Kasumi-1 (cell line): Measurements from ENCODE around the gene MTFMT.
"Not testable (repeated sequence)": the region's sequence is repeated elsewhere in the genome, so short reads cannot be mapped to it uniquely, and the experiment has no call there.

Source experiments
- DNase-seq, 2 experiments: peaks; one replicate each; lab custom pipeline; 2025; lab: John Stamatoyannopoulos, UW

MTFMT gene

DNA sequence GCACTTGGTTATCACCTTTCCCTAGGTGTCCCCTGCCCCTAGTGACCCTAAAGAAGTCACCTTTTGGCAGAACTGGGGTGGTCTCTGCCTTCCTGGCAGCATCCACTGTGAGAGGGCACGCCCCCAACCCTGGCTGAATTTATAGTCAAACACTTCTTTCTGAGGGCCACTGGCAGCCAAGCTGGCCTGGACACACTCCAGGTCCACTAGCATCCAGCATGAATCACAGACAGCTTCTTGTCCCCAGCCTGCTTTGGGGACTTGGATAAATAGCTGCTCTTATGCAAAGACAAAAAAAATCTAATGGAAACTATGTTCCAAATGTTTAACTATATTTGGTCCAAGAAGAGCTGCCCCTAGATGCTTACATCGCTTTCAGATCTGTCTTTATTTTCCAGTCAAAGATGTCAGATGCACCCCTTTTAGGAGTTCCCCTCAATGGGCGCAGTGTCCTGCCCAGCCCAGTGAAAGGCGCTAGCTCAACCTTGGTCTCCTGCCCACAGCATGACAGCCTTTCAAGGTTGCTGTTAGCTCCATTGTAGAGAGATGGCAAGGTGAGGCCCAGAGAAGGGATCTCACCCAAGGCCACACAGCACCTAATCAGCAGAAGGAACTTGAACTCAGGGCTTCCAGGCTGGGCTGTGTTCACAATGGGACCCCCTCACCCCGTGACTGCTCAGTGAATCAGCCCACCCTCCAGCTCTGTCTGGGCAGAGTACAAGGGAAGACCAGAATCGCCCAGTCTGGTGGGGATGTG is 31.4 kb upstream of the MTFMT start:
- DNase-seq = no peak

DNA sequence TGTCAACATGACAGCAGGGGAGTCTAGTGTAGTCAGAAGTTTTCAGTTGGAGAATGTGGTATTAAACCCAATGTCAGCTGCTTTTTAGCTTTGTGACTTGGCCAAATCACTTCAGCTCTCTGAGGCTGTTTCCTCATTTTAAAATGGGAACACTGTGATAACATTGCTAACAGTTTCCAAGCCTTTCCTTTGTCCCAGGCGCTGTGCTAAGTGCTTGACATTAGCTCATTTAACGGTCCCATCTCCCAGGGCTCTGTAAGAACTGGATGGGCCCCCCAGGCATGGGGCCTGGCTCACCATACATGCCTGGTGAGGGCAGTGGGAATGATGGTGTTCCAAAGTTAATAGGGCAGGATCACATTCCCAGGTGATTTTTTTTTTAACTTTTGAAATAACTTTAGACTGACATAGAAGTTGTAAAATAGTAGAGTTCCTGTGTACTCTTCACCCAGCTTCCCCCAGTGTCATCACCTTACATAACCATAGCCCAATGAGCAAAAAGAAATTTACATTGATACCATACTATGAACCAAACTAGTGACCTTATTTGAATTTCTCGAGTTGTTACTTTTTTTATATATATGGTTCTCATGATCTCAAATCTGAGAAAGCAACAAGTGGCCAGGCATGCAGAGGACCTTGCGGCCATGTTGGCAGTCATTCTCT is 30.6 kb upstream of the MTFMT start:
- DNase-seq = no peak

DNA sequence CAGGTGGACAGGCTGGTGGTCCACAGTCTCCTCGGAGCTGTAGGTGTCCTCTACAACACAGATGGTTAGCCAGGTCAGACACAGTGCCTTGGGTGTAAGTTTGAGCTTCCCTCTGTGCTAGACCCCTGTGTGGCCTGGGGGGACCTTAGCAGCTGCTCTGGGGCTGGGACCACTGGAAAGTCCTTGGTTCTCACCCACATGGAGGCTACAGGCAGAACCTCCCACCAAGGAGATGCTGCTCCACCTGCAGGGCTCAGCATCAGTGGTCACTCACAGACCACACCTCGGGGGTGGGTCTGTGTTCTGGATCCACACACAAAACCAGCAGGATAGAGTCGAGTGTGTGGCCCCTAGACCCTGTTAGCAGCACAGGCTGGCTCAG is 29.9 kb upstream of the MTFMT start:
- DNase-seq = no peak

GRCh38 chr15:65058394-65059368 is 29.2 kb upstream of the MTFMT start:
- DNase-seq = no peak

DNA sequence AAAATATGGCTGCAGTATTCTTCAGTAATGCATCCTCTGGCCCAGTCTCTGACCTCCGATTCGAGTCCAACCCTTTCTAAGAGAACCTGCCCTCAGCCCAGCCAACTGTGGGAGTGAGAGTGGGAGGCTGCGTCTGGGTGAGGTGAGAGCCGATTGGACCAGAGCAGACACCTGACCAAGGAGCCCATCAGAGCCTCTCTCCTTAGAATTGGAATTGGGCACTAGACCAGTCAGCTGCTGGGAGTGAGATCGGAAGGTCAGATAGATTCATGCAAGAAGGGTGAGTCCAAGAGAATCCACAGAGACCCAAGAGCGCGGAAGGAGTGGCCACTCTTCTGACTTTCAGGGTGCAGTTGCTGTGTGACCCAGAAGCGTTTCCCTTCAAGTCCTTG is 28.1 kb upstream of the MTFMT start:
- DNase-seq = no peak

GRCh38 chr15:65056868-65057548 is 27.6 kb upstream of the MTFMT start:
- DNase-seq = no peak

DNA sequence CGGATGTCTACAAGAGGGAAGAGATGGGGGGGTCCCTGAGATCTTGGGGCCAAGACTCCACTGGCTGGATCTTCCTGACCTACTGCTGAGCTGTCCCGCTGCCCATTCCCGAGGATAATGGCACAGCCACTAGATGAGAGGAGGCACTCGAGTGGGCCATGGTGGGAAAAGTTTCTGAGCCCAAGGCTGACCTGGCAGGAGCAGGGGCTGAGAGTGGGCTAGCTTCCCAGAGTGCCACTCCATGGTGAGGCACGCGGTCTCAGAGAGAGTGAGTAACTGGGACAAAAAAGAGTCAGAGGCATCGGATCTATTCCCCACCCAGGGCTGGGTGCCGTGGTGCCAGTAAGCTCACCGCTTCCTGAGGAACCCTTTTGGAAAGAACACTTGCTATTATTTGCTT is 26.7 kb upstream of the MTFMT start:
- no peak for DNase-seq

- no peak for DNase-seq
Measured at GRCh38 chr15:65055201-65055870, 25.9 kb upstream of the MTFMT start.

DNA sequence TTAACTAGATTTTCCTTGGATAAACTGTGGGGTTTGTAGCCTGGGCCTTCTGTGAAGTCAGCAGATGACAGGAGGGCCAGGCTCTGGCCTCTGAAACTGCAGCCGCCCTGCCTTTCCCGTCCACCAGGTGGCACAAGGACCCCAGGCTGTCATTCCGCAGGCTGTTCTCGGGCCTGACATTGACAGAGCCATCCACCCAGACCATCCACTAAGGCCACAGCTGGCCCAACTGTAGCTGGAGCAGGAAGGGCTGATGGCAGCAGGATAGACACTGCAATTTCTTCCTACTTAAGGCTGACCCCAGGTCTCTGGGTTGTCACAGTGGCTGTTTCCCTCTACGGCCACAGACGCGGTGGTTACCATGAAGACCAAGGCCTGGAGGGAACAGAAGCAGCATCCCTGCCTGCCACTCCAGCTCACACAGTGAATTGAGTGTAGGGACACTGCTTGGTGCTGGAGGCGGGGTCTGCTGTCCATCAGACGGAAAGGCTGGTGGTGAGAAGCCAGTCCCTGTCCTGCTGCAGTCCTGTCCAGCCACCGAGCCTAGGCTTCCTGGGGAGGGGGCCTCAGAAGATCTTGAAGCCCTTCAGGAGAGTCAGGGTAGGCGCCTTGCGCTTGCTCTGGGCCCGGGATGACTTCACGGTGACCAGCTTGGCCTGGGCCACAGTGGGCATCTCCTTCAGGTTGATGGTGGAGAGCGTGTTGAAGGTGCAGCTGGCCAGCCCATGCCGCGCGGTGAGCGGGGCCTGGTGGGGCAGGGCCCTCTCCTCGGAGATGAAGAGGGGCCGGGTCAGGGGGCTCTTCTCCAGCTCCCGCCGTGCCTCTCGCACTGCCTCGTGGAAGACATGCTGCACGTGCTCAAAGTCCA is 25.1 kb upstream of the MTFMT start:
- DNase-seq = peak; percentile 45 to 73

- no peak for DNase-seq
Measured at GRCh38 chr15:65052956-65053355, 23.5 kb upstream of the MTFMT start.

DNA sequence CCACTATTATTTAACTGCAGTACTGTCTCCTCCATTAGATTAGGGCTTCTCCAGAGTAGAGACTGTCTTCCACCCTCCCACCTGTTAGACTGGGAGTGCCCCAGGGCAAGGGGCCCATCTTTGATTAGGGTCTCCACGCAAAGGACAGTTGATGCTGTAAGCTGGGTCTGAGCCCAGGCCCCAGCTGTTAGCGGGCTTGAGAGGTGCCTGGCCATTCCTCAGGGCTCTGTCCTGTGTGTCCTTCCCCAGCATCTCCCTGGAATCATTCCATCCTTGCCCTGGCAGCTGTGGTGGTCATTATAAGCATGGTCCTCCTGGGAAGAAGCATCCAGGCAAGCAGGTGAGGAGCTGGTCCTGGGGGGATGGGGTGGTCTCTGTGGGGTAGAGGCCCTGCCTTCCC is 21.8 kb upstream of the MTFMT start:
- no peak for DNase-seq

DNA sequence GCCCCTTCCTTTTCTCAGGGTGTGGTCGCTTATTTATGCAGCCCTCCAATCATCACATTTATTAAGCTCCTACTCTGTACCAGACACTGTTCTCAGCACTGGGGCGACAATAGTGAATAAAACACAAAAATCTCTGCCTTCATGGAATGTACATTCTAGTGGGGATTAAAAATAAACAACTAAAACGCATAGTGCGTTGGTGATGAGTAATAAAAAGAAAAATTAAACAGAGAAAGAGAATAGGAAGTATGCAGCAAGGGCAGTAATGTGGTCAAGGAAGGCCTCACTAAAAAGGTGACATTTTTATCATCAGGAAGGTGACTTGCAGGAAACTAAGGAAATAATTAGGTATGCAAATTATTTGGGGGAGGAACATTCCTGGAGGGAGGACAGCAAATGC is 20.8 kb upstream of the MTFMT start:
- DNase-seq = no peak

GRCh38 chr15:65049418-65049840 is 20.0 kb upstream of the MTFMT start:
- DNase-seq = peak; percentile 72 to 74

DNA sequence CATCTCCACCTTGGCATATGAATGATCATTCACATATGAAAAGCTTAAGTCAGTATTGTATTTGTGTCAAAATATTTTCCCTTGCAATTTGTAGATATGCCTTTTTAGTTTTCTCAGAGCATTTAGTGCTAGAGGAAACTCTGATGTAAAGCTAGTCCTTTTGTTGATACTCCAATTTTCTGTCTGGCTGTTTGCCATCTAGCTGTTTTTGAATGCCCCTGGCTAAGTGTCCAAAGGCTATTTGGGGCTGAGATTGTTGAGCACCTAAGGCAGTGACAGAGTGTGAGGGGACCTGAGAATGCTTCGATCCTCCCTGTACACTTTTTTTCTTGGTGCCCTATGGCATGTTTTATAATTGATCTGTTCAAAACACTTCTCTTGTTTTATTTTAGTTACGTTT is 18.8 kb upstream of the MTFMT start:
- no peak for DNase-seq

GRCh38 chr15:65044724-65045481 is 15.5 kb upstream of the MTFMT start, which contains the start of gene SLC51B:
TSS of gene SLC51B (plus strand) at chr15:65045387. CDS start at chr15:65050005, 4,618 bp downstream.
- DNase-seq = no peak

GRCh38 chr15:65044218-65044617 is 14.8 kb upstream of the MTFMT start:
- not testable (repeated sequence) for DNase-seq

- no peak for DNase-seq
Measured at GRCh38 chr15:65042776-65043327, 13.4 kb upstream of the MTFMT start.

GRCh38 chr15:65041787-65042186 is 12.3 kb upstream of the MTFMT start:
- no peak for DNase-seq

- DNase-seq = no peak
Measured at GRCh38 chr15:65040461-65040860, 11.0 kb upstream of the MTFMT start.
